Lung microvascular endothelial cell (primary cell): Measurements from ENCODE around the gene PRIMA1. TPM values are rescaled to one million over a fixed set of nuclear protein-coding genes. Genes with fewer than 3 reads are reported as not detected.
"Not testable (repeated sequence)": the region's sequence is repeated elsewhere in the genome, so short reads cannot be mapped to it uniquely, and the experiment has no call there.

Source experiments
- DNase-seq, 2 donors: peaks; one replicate each; pipeline versions ENCODE4 v3.0.0 to v3.0.0-alpha.2; 2010; ENCODE audit warnings: low read depth in 2 of 2
- total RNA-seq: library from RNA; depleted of rRNA; stranded (reverse); fragments of >200 nt; gene quantifications from 2 replicates; pipeline ENCODE4 v1.2.1, GENCODE V29; 2014

PRIMA1 gene, protein sequence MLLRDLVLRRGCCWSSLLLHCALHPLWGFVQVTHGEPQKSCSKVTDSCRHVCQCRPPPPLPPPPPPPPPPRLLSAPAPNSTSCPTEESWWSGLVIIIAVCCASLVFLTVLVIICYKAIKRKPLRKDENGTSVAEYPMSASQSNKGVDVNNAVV
- total RNA-seq, result not detected in 2 replicates

DNA sequence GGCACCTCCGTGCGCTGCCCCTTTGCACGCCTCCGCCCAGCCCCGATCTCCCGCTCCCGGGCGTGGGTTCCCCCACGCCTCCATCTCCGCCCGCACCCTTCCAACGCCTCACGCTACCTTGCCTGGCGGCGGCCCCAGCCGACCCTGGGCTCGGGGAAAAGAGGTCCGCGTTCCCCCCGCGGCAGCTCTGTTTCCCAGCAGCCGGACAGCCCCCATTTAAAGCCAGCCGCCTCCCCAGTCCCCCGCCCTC lies at the start of gene PRIMA1:
TSS of gene PRIMA1 (minus strand) at position 193 of the 250 bp plus-strand sequence. CDS start 767 bp downstream, outside the sequence.
- DNase-seq, result no peak

DNA sequence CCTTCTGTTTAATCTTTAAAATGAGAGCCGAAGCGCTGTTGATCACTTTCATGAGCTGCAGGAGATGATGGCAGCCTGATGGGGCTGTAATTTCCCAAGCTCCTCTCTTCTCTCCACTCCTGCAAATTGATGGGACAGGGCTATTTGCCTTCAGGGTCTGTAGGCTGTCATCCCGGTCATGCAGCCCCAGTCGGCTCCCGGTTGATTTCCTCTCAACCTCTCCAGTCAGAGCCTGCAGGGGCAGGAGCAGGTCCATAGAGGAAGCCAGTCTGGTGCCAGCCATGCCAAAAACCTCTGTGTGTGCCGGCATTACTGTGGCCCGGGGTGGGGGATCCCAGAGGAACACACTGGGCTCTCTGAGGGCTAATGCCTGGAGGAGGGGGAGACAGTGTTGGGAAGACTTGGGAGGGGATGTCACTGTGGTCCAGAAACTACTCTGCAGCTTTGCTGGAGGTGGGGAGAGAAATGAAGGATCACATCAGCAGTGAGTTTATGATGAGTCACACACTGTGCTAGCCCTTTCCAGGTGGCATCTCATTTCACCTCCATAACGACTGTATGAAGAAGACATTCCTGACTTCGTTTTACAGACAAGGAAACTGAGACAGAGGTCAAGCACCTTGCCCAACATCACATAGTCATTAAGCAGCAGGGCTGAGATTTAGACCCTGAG lies 46.5 kb upstream of the PRIMA1 start:
- DNase-seq, result no peak

DNA sequence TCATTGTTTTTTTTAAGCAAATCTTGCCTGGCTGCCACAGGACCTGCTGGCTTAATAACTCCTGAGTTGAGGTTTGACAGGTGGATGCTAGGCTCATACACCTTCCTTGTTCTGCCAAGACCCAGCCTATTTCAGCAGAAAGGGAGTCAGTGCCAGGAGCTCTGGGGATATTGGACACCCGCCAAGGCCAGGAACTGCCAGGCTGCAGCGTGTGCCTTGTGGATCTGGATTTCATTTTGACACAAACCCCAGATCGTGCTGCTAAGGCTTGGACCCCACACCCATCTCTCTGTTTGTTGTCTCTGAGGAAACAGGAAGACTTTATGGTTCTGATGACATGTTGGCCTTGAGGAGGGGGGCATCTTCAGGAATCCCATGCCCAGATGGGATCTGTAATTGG lies 44.4 kb upstream of the PRIMA1 start:
- no peak for DNase-seq

DNA sequence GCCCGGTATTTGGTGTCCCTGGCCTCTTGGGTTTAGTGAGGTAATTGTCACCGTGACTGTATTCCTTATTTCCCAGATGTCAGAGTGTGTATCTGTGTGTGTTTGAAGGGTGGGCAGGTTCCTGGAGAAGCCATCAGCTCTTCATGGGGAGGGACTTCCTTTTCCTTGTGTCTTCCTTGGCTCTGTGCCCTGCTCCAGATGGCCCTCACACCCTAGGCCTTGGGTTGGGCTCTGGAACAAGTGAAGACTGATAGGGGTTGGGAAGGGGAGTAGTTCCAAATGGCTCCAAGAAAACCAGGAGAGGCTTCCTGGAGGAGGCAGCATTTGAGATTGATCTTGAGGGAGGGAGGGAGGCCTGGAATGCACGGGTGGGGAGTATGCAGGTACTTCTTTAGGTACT lies 43.8 kb upstream of the PRIMA1 start:
- DNase-seq, result no peak

DNA sequence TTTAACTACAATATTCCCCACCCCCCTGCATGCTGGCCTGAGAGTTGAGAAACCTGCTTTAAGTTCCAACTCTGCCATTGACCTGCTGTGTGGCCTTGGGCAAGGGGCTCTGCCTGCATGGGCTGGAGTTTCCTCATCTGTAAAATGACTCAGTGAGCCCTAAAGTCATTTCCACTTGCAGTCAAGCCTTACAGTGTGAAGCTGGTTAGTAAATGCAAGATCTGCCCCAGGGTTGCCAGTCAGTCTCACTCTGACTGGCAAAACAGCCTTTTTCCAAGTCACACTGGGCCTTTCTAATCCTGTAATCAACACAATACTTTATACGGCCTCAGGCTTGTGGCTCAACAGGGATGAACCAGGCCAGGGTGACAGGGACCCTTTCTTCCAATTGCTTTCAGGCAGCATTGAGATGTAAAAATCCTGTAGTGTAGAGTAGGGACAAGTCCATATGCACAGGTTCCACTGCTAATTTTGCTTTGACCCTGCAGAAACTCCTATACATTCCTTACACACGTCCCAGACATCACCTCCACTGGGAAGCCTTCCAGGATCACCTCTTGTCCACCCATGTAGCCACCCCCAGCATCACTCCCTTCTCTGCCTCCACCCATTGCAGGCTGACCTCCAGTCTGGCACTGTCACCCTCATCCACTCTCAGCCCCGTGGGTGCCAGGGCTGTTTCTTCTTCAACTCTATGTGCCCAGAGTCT lies 42.6 kb upstream of the PRIMA1 start:
- DNase-seq, result no peak

DNA sequence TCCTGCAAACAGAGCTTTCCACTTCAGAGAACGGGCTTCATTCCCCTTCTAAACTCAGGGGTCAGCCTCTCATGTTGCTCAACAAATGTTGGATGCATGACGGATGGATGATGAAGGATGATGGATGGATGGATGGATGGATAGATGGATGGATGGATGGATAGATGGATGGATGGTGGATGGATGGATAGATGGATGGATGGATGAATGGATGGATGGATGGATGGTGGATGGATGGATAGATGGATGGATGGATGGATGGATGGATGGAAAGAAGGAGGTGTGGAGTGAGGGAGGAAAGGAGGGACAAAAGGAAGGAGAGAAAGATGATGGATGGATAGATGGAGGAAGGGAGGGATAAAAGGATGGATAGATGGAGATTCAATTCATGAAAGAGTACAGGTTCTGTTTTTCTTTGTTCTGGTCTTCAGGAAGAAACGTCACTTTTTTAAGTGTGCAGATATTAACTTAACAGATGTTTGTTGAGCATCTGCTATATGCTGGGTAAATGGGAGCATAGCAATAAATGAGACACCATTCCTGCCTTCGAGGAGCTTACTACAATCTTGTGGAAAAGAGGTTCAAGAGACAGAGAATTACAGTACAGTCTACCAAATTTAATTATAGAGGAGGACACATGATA lies 41.7 kb upstream of the PRIMA1 start:
- DNase-seq, result no peak

DNA sequence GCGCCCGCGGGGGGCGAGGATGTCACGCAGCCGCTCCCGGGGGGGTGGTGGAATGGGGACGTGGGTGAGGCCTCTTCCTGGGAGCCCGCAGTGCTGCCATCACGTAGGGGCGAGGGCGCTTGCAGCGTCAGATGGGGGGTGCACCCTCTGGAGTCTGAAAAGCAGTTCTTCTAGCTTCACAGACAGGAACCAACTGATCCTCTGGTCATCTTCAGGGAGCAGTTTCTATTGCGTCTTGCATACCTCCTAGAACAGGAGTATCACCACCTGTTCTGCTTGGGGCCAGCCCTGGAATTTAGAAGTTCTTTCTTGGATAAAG lies 36.9 kb upstream of the PRIMA1 start:
- DNase-seq, result no peak

DNA sequence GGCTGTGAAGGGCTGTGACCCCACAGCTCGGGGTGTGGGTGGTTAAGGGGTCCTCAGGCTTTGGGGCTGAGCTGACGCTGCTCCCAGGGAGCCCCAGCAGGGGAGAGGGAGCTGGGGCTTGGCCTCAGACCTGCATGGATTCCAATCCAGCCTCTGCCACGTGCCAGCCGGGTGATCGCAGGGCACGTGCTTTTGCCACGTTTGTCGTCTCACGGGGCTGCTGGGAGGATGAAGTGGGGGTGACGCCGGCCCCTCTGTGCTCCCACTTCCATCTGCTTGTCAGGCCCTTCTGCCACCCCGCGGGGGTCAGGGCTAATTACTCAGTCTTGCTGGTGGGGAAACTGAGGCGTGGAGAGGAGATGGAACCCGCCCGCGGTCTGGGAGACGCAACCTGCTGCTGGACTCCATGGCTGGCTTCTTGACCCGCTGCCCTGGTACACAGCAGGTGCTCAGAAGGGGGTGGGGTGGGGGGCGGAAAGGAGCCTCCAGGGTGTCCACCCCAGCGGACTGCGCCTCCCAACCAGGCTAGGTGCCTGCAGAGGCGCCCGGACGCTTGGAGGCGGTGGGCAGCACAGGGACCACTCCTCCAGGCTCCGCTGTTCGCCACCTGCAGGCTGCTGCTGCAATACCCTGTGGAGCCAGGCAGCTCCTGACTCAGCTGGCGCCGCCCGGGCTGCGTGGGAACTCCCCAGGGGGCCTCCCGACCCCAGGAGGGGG lies 36.4 kb upstream of the PRIMA1 start:
- no peak for DNase-seq

DNA sequence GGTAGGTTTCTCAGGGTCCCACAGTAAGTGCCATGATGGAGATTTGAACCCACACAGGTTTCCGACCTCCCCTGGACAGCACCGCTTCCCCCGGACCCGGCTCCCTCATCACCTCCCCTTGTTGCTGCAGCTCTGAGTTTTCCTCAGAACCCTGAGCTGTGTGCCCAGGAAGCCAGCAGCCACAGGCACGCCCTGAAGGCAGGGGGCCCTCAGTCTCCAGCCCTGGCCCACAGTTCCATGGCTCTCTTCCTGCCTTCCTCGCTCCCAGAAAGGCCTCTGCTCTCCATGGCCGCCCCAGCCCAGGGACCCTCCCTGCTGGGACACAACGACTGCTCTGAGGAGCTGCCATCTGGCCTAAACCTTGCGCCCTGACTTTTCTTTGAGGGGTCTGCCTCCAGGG lies 35.8 kb upstream of the PRIMA1 start:
- DNase-seq, result no peak

DNA sequence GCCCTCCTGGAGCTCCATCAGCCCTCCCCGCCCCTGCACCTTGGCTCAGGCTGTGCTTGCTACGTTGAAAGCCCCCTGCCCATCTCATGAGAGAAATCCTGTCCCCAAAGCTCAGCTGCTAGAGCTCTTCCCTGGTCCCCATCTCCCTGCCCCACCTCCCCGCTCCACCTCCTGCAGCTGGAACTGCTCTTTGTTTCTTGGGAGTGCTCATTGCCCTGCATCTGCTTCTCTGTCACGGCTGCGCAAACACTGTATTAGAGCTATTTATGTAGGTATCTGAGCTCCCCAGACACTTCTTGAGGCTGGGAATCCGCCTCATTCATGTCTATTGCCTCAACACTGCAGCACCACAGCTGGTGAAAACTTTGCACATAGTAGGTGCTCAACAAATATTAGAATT lies 32.8 kb upstream of the PRIMA1 start:
- no peak for DNase-seq

DNA sequence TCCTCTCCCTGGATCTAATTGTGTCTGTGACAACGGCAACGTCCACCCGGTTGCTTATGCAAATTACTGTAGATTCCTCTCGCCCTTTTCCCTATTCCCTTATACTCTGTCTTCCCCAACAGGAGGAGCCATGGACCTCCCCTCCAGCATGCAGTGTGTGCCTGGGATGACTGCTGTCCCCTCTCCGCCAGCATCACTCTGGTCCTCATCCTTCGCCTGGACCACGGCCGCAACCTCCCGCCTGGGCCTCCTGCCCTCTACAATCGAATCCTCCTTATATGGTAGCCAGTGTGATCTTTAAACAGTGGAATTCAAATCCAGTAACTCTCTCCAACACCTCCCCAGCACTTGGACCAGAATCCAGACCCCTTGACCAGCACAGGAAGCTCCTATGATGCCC lies 30.6 kb upstream of the PRIMA1 start:
- DNase-seq, result no peak

DNA sequence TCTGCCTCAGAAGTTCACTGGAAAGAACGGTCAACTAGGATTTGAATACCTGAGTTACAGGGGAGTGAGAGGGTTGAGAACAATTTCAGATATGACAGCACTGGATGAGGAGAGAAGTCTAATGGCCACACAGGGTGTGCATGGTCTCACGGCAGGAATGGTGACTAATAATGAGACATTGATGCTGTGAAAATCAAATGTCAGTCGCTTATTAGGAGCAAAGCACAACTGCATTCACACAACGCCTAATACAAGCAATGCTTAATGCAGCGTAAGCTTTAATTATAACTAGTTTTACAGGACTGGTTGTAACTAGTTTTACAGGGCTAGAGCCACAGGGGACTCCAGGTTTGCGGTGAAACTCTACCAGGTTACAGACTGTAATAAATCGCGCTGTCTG lies 23.4 kb upstream of the PRIMA1 start:
- DNase-seq, result no peak

DNA sequence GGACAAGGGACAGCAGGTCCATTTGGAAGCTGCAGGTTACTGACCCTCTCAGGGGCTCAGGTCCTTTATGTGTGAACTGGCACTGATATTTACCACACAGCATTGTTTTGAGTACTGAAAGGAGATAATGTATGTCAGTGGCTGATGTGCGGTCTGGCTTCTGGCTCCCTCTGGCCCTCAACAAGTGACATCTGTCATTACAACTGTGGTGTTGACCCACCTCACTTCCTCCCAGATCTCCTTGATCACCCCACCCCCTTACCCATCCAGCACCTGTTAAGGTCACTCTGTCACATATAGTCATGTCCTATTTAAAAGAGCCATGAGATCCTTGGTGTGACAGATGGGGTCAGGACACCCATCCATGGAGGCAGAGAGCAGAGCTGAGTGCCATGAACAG lies 22.7 kb upstream of the PRIMA1 start:
- no peak for DNase-seq

DNA sequence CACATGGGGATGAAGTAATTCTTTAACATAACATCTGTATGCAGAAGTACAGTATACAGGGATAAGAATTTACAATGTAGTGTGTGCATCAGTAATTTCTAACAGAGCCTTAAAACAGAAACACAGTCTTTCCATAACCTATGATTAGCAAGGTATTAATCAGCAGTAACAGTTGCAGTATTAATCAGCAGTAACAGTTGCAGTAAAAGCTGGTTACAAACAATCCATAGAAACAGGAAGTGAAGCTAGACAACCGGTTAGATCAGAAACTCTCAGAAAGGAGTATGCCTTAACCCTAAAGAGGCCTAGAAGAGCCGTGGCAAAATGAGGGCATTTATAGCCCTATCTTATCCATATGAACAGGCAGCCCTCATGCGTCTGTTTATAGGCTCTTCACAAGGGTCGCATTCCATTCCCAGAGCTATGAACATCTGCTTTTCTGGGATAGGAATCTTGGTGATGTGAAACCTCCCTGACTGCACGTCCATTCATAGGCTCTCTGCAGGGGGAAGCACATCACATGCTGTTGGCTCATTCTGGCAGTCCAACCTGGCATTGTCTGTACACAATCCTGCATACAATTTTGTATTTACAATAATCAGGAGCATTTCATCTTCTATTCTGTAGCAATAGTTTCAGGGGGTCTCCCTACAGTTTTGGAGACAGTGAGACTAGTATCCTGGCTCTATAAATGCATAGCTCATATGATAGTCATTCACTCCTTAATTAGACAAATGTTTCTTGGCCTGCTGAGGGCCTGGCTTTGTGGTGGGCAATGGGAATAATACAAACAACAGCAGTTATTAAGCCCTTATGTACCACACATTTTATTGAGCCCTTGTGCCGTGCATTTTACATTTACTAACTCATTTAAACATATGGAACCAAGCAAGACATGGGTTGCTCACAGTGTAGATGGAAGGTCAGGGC lies 21.5 kb upstream of the PRIMA1 start:
- not testable (repeated sequence) for DNase-seq

DNA sequence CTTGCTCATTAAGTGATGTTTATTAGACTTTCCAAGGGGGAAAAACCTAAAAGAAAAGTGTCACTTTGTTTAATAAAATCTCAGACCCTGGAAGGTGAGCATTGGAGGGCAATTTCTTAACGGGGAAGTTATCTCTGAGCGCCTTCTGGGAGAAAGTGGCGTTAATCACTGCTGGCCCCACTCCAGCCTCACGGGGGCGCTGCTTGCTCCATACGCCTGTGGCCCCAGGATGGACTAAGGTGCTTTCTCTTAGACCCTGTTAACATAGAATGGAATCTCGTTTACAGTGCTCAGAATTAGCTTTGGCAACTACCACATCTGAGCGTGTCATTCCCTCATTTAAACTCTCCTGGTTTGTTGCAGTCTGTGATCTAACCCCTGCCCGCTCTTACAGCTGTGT lies 16.4 kb upstream of the PRIMA1 start:
- DNase-seq, result no peak

DNA sequence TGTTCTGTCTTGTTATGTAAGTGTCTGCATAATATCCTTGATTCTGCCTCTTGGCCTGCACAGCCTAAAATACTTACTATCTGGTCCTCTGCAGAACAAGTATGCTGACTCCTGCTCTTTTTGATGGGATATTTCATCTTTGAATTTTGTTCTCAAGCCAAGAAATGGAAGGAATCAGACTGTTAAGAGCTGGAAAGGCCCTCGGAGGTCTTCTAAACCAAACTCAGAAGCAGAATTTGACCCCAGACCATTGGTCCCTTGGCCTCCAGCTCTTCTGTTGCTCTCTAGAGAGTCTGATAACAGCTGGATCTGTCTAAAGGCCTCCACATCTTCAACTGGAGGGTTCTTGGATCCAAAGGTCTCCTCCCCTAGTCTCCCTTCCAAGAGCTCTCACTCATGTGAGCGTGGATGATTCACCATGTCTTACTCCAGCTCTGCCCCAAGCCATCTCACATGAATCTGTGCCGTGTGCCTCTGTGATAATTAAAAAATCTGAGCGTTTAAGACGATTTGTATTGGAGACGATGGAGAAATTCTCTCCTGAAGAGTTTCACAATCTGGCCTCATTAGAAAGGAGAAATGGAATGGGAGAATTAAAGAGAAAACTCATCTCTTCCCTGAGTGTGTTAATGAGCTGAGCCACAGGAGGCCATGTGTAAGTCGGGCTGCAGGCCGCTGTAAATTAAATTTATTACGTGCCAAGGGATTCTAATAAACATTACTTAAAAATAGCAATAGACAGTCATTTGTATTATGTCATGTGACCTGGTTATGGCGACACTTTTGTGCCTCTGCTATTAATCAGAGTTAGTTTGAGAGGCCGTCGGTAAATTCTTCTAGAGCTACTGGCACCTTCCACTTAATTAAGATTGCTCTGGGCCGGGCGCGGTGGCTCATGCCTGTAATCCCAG lies 15.4 kb upstream of the PRIMA1 start:
- DNase-seq, result no peak

DNA sequence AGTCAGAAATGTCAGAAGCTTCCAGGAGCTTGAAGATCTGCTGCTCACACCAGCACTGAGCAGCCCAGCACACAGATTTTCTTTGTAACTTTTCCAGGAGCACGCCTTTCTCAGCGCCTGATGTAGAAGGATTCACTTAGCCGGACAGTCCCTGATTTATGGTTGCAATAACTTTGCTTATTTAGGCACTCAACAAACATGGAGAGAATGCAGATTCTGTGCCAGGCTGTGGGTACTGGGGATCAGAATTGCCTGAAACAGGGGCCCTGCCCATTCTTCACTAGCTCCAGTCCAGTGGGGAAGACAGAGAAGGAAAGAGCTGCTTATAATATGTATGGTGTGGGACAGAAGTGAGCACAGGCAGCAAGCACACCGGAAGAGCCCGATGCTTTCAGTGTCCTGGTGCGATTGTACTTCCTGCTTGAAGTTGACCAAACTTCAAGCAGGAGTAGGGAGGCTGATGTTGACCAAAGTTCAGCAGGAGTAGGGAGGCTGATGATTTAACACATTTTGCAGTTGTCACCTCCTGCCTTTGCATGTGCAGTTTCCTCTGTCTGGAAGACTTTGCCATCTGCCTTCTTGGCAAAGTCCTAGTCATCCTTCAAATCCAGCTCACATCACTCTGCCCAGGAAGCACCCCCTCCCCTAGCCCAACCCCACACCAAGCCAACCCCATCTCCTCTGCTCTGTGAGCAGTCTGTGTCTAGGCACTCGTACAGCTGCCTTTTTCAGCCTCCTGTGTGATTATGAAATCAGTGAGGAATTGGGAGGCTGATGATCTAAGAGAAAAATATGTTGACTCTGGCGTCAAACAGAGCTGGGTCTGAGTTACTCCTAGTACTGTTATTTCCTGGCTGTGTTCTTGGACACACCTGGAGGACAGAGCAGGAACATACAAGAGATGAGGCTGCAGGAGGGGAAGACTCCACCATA lies 12.0 kb upstream of the PRIMA1 start:
- no peak for DNase-seq

DNA sequence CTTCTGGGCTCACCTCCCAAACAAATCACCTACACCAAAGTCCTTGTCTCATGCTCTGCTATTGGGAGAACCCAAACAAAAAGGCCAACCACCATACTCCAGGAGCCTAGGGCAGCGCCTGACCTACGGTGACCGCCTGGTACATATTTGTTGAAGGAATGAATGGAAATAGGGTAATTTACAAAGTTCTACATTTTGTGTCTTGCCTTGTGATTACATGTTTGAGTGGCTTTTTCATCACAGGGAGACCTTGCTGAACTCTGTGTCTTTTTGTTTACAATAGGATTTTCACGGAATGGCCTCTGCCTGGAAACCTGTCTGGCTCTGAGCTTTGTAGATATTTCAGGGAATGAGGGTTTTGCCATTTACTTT lies 11.3 kb upstream of the PRIMA1 start:
- no peak for DNase-seq

DNA sequence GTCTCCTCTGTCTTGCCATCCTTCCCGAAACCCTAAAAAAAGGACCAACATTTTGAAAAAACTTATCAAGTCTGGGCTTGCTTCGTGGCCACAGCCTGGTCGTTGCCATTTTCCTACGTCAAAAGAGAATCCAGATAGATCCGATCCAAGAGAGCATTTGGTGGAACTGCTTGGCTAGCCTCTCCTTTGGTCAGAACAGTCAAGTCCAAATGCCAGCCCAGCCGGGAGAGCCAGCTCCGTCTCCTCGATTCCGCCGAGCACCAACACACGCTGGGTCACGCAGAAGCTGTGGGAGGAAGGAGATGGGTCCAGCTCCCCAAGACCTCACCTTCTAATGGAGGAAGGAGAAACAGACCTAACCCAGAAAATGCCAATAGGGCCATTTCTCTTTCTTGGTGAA lies 9.3 kb upstream of the PRIMA1 start:
- DNase-seq, result no peak
